Ascending aorta (tissue), 2 donors: ENCODE results near the gene GMPR. TPM values are rescaled to one million over a fixed set of nuclear protein-coding genes. Genes with fewer than 3 reads are reported as not detected.

Experiments
- DNase-seq, 2 donors: peaks; one replicate each; pipeline ENCODE4 v3.0.0-alpha.2; 2019; ENCODE audit warnings: low spot score in 2 of 2
- H3K27ac ChIP-seq, 2 donors: fragments of 200-600 bp; sonication (generic); one replicate each; pipeline ENCODE4 v1.5.1; 2016 to 2017; ENCODE audit warnings: mild to moderate bottlenecking in 1 of 2
- H3K27me3 ChIP-seq: fragments of 200-600 bp; sonication (generic); one replicate; pipeline ENCODE4 v1.5.1; 2017
- H3K36me3 ChIP-seq, 2 donors: fragments of 200-600 bp; sonication (generic); one replicate each; pipeline ENCODE4 v1.5.1; 2016
- H3K4me1 ChIP-seq, 2 donors: fragments of 200-600 bp; sonication (generic); one replicate each; pipeline ENCODE4 v1.5.1; 2016 to 2017; ENCODE audit warnings: mild to moderate bottlenecking in 1 of 2
- H3K4me3 ChIP-seq, 2 donors: fragments of 200-600 bp; sonication (generic); one replicate each; pipeline ENCODE4 v1.5.1; 2016 to 2017; ENCODE audit warnings: mild to moderate bottlenecking in 1 of 2
- H3K9me3 ChIP-seq, 2 donors: fragments of 200-600 bp; sonication (generic); one replicate each; pipeline ENCODE4 v1.5.1; 2016
- intact Hi-C: fragments of 100-400 bp; cut with DNase I; formaldehyde crosslinking; loops from one replicate; pipeline ENCODE4 v1.15.1; 2023
- total RNA-seq: library from RNA; depleted of rRNA; stranded (reverse); fragments of >200 nt; gene quantifications from one replicate; pipeline ENCODE4 v1.1.0, GENCODE V29; 2016
- TF ChIP-seq, protein P1 (sequence below), 3 experiments: fragments of 200-600 bp in 2 of 3; fragments of 450-650 bp in 1 of 3; sonication (generic) in 2 of 3; IDR thresholded peaks; one replicate each; pipeline ENCODE4 v1.5.1; 2016 to 2019; ENCODE audit warnings: antibody characterized with exemption in 3 of 3, mild to moderate bottlenecking in 1 of 3, moderate library complexity in 1 of 3

The GMPR gene
- total RNA-seq, 1 donor from 2014 or later: 18.4 TPM

DNA sequence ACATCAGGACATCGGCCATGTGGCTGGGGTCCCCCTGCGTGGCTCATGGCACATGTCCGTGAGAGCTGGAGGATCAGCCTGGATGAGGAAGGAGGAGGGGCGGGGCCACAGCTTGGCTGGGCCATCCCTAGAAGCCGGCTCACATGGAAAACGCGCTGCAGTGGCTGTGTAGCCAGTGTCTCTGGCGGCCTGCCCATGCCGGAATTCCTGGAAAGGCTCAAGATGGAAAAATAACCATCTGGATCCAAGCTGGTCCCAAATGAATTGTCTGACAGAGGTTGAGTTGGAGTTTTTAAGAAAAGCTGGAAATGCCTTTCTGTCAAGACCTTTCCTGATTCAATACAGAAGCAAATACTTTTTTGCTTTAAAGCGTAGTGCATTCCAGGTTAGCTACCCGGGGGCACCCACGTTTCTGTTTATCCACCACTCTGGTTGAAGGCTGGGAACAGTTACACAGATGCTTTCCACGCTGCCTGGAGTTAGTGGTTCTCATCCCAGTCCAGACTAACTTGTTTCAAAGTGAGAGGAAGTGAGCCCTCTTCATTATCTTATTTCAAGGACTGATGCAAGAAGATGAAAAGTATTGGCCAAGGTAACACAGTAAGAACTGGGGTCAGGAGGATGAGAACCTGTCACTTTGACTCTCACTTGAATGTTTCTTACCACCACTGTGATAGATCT is 99.0 kb downstream of the GMPR start:
- no peaks in the 10 kb centered on the region for H3K27me3 ChIP-seq
- peak overlapping the region in 1 of 2 donors; percentile 8 for H3K27ac ChIP-seq
- intact Hi-C loops: loop anchor here (10.0 kb wide), 1 partner anchor 697 kb away; no protein-coding TSS in a partner anchor
- TF ChIP-seq, protein P1, sequence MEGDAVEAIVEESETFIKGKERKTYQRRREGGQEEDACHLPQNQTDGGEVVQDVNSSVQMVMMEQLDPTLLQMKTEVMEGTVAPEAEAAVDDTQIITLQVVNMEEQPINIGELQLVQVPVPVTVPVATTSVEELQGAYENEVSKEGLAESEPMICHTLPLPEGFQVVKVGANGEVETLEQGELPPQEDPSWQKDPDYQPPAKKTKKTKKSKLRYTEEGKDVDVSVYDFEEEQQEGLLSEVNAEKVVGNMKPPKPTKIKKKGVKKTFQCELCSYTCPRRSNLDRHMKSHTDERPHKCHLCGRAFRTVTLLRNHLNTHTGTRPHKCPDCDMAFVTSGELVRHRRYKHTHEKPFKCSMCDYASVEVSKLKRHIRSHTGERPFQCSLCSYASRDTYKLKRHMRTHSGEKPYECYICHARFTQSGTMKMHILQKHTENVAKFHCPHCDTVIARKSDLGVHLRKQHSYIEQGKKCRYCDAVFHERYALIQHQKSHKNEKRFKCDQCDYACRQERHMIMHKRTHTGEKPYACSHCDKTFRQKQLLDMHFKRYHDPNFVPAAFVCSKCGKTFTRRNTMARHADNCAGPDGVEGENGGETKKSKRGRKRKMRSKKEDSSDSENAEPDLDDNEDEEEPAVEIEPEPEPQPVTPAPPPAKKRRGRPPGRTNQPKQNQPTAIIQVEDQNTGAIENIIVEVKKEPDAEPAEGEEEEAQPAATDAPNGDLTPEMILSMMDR (IDR thresholded peaks at IDR 0.05): no peak
- no peaks in the 10 kb centered on the region for H3K36me3 ChIP-seq
- peak; percentile 46 to 94 for DNase-seq
- H3K4me1 ChIP-seq: peaks cover 0 to 32% of the 10 kb centered on the region in 2 donors
- no peaks in the 10 kb centered on the region for H3K9me3 ChIP-seq
- no peak overlapping the region for H3K4me3 ChIP-seq

DNA sequence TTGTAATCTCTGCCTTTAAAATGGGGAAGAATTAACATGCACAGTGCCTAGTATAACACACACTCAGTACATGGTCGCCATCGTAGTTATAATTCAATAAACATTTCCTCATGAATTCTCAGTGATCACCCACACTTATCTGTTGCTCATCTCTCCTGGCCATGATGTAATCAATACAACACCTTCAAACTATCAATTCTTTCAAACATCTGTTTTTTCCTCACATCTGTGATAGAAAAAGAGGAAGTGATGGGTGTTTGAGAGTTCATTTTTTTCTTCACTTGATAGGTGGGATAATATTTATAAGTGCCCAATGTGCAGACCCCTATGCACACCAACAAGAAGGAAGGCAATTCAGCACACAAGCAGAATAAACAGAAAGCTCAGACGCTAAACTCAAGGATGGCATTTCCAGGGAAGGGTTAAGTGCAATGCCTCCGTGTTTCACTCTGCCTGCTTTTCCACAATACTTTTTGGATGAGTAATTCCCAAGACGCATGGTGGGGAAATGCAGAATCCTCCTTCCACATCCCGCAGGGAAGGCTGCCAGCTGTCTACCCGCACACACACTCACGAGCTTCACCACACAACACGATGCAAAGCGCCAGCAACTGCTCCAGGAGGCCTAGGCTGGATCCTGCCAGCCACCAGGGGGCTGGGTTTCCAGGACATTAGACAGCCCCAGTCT is 100.3 kb downstream of the GMPR start:
- intact Hi-C loops: loop anchor here (10.0 kb wide), 1 partner anchor 696 kb away; no protein-coding TSS in a partner anchor
- H3K9me3 ChIP-seq: no peaks in the 10 kb centered on the region
- H3K27ac ChIP-seq: no peak overlapping the region
- TF ChIP-seq, protein P1 (IDR thresholded peaks at IDR 0.05): peak; percentile 9 to 49 (median 21)
- no peaks in the 10 kb centered on the region for H3K27me3 ChIP-seq
- peaks cover 0 to 32% of the 10 kb centered on the region in 2 donors for H3K4me1 ChIP-seq
- no peaks in the 10 kb centered on the region for H3K36me3 ChIP-seq
- H3K4me3 ChIP-seq: no peak overlapping the region
- peak in 1 of 2 donors; percentile 87 for DNase-seq

DNA sequence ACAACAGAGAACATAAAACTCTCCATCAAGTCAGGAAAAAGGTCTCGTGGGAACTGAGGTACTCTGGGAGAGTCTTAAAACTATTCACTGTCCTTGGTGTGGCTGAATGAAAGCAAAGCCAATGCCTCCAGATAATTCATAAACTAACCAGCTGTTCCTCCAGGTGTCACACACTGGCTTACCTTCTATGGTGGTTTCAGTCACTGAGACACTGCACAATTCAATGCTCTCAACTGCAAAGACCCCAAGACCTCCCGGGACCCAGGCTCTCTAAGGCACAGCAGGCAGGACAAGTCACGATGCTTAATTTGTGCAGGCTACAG is 100.8 kb downstream of the GMPR start:
- no peak overlapping the region for H3K27ac ChIP-seq
- H3K27me3 ChIP-seq: no peaks in the 10 kb centered on the region
- peaks cover 0 to 32% of the 10 kb centered on the region in 2 donors for H3K4me1 ChIP-seq

DNA sequence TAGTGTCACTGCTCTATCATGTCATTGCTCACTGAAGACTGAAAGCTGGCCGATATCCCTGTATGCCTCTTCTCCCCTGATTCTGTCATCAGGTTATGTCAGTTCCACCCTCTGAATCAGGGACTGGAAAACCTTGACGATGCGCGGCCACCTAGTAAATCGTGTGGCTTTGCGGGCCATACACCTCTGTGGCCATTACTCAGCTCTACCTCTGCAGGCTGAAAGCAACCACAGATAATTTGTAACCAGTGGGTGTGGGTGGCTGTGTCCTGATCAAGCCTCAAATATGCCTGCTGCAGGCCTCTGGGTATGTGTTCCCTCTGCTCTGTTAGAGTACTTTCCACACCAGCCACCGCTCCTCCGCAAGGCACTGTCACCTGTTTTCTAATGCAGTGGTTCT is 105.2 kb downstream of the GMPR start:
- Histone ChIP-seq H3K9me3 (no peaks in the 10 kb centered on the region), H3K27ac (no peak overlapping the region), H3K4me3 (no peak overlapping the region), H3K36me3 (no peaks in the 10 kb centered on the region), H3K27me3 (no peaks in the 10 kb centered on the region), H3K4me1 (peaks cover 6 to 13% of the 10 kb centered on the region in 2 donors)
- intact Hi-C loops: no loop called here
- no peak for DNase-seq
- TF ChIP-seq, protein P1 (IDR thresholded peaks at IDR 0.05): no peak

More for the DNA sequence above, 100.8 kb downstream of the GMPR start:
- Histone ChIP-seq H3K36me3 (no peaks in the 10 kb centered on the region), H3K4me3 (no peak overlapping the region), H3K9me3 (no peaks in the 10 kb centered on the region)
- DNase-seq: no peak
- TF ChIP-seq, protein P1 (IDR thresholded peaks at IDR 0.05): no peak
- intact Hi-C loops: loop anchor here (10.0 kb wide), 1 partner anchor 696 kb away; no protein-coding TSS in a partner anchor

DNA sequence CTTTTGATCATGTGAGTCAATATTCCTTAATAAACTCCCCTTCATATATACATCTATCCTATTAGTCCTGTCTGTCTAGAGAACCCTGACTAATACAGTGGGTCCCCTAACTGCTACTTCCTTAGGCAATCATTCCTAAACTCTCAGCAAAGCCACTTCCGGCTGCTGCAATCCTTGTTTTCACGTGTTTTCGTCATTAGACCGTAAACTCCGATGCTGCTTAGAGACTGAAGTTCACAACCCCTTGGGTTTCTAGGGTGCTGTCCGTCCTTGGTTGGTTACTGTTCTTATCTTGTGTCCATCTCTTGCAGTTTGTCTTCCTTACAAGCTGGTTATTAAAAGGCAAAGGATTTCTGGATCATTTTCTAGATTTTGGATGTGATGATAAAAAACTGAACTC is 106.4 kb downstream of the GMPR start:
- DNase-seq: no peak
- Histone ChIP-seq H3K4me1 (peaks cover 6% of the 10 kb centered on the region in 2 donors), H3K9me3 (no peaks in the 10 kb centered on the region), H3K27ac (no peak overlapping the region), H3K4me3 (no peak overlapping the region), H3K27me3 (no peaks in the 10 kb centered on the region), H3K36me3 (no peaks in the 10 kb centered on the region)
- intact Hi-C loops: no loop called here
- TF ChIP-seq, protein P1 (IDR thresholded peaks at IDR 0.05): no peak

Other genes starting within 250 kb of the GMPR start
- gene MYLIP, start 109.5 kb upstream of the GMPR start, total RNA-seq: 36.1 TPM